ENCODE data around the gene STX2.

DNA sequence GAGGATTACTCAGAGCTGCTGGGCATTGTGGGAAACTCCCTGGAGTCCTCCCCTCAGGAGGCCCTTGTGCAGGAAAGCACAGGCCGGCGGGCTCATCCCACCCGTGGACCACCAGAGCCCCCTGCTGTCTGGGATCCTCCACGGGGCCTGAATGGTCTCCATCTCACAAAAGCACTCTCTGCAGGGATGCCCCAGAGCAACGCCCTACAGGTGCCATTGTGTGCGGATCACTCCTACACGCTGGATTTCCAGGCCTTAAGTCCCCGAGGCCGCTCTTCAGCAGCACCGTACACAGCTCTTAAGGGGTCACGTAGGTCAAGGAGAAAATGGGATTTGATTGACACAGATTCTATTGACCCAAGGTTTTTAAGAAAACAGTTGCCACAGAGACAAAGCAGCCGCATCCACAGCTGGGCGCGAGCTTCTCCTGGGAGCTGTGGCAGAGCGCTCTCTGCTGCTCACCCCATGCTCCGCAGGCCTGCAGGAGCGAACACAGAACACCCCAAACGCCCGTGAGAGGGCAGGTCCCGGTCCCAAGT, 86.3 kb downstream of the STX2 start:
- TF ChIP-seq, protein P1, sequence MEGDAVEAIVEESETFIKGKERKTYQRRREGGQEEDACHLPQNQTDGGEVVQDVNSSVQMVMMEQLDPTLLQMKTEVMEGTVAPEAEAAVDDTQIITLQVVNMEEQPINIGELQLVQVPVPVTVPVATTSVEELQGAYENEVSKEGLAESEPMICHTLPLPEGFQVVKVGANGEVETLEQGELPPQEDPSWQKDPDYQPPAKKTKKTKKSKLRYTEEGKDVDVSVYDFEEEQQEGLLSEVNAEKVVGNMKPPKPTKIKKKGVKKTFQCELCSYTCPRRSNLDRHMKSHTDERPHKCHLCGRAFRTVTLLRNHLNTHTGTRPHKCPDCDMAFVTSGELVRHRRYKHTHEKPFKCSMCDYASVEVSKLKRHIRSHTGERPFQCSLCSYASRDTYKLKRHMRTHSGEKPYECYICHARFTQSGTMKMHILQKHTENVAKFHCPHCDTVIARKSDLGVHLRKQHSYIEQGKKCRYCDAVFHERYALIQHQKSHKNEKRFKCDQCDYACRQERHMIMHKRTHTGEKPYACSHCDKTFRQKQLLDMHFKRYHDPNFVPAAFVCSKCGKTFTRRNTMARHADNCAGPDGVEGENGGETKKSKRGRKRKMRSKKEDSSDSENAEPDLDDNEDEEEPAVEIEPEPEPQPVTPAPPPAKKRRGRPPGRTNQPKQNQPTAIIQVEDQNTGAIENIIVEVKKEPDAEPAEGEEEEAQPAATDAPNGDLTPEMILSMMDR (IDR thresholded peaks at IDR 0.05) = no peak
- no peak for TF ChIP-seq POLR2A (IDR thresholded peaks at IDR 0.05)
